ENCODE results near the gene IGFBP3. TPM values are rescaled to one million over a fixed set of nuclear protein-coding genes. Genes with fewer than 3 reads are reported as not detected.

IGFBP3 gene
- total and polyA plus RNA-seq, 2 of the 13 experiments (the other 11 are each of a cell fraction or from before 2014, with no cell fraction given): 57.5 TPM; not detected in 1

DNA sequence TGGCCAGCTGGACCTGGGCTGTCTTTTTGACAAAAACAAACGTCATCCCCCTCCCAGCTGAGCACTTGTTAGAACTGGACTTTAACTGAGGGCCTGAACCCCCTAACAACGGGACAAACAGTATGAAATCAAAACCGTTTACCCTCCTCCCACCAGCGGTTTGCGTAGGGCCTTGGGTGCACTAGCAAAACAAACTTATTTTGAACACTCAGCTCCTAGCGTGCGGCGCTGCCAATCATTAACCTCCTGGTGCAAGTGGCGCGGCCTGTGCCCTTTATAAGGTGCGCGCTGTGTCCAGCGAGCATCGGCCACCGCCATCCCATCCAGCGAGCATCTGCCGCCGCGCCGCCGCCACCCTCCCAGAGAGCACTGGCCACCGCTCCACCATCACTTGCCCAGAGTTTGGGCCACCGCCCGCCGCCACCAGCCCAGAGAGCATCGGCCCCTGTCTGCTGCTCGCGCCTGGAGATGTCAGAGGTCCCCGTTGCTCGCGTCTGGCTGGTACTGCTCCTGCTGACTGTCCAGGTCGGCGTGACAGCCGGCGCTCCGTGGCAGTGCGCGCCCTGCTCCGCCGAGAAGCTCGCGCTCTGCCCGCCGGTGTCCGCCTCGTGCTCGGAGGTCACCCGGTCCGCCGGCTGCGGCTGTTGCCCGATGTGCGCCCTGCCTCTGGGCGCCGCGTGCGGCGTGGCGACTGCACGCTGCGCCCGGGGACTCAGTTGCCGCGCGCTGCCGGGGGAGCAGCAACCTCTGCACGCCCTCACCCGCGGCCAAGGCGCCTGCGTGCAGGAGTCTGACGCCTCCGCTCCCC, 32.7 kb downstream of the IGFBP3 start, which contains the start of gene IGFBP1 (continued):
- TF ChIP-seq SNAI1 (CRISPR knock-in tag; IDR thresholded peaks at IDR 0.05; ENCODE audit: borderline replicate concordance) (no peak; the same call in 1 of the 2 replicates), NPAS2 (CRISPR knock-in tag; IDR thresholded peaks at IDR 0.05; ENCODE audit: borderline replicate concordance) (no peak; the same call in 1 of the 2 replicates), KAT7 (CRISPR knock-in tag; IDR thresholded peaks at IDR 0.05; ENCODE audit: borderline replicate concordance) (peak; percentile 98), ZNF558 (CRISPR knock-in tag; IDR thresholded peaks at IDR 0.05; ENCODE audit: borderline replicate concordance) (peak; percentile 91; the same call in 1 of the 2 replicates), ZNF138 (CRISPR knock-in tag; IDR thresholded peaks at IDR 0.05; ENCODE audit: low read depth) (peak; percentile 92), RELA (CRISPR knock-in tag; IDR thresholded peaks at IDR 0.05) (0 out of 2 replicates have a peak, but pooled peaks have one; percentile 34), NFIB (CRISPR knock-in tag; IDR thresholded peaks at IDR 0.05; ENCODE audit: borderline replicate concordance) (no peak), NRL (CRISPR knock-in tag; IDR thresholded peaks at IDR 0.05; ENCODE audit: borderline replicate concordance) (peak; percentile 84), NFRKB (IDR thresholded peaks at IDR 0.05) (no peak), HNRNPH1 (optimal IDR thresholded peaks at IDR 0.05; ENCODE audit: low read depth, low read length) (no peak), ZFP41 (CRISPR knock-in tag; IDR thresholded peaks at IDR 0.05; ENCODE audit: borderline replicate concordance) (peak; percentile 94), FOXA1 (IDR thresholded peaks at IDR 0.05) (no peak), FOXA1 (CRISPR knock-in tag; IDR thresholded peaks at IDR 0.05) (no peak; the same call in 1 of the 2 replicates), ZFP36 (IDR thresholded peaks at IDR 0.05; ENCODE audit: borderline replicate concordance, low read depth, low read length, partially characterized antibody) (peak; percentile 9), ZNF792 (CRISPR knock-in tag; IDR thresholded peaks at IDR 0.05) (peak; percentile 75), HOXA3 (CRISPR knock-in tag; IDR thresholded peaks at IDR 0.05) (peak; percentile 87), ATF7-NPFF (CRISPR knock-in tag; IDR thresholded peaks at IDR 0.05; ENCODE audit: low read depth) (peak; percentile 96; the same call in 1 of the 2 replicates), ZNF557 (CRISPR knock-in tag; IDR thresholded peaks at IDR 0.05) (peak; percentile 50; the same call in 1 of the 2 replicates)
- TF ChIP-seq, protein P1, sequence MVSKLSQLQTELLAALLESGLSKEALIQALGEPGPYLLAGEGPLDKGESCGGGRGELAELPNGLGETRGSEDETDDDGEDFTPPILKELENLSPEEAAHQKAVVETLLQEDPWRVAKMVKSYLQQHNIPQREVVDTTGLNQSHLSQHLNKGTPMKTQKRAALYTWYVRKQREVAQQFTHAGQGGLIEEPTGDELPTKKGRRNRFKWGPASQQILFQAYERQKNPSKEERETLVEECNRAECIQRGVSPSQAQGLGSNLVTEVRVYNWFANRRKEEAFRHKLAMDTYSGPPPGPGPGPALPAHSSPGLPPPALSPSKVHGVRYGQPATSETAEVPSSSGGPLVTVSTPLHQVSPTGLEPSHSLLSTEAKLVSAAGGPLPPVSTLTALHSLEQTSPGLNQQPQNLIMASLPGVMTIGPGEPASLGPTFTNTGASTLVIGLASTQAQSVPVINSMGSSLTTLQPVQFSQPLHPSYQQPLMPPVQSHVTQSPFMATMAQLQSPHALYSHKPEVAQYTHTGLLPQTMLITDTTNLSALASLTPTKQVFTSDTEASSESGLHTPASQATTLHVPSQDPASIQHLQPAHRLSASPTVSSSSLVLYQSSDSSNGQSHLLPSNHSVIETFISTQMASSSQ (IDR thresholded peaks at IDR 0.05; ENCODE audit: low read depth): peak; percentile 97
- TF ChIP-seq, protein P1 (CRISPR knock-in tag; IDR thresholded peaks at IDR 0.05; ENCODE audit: borderline replicate concordance): peak; percentile 98
- TF ChIP-seq, protein P2, sequence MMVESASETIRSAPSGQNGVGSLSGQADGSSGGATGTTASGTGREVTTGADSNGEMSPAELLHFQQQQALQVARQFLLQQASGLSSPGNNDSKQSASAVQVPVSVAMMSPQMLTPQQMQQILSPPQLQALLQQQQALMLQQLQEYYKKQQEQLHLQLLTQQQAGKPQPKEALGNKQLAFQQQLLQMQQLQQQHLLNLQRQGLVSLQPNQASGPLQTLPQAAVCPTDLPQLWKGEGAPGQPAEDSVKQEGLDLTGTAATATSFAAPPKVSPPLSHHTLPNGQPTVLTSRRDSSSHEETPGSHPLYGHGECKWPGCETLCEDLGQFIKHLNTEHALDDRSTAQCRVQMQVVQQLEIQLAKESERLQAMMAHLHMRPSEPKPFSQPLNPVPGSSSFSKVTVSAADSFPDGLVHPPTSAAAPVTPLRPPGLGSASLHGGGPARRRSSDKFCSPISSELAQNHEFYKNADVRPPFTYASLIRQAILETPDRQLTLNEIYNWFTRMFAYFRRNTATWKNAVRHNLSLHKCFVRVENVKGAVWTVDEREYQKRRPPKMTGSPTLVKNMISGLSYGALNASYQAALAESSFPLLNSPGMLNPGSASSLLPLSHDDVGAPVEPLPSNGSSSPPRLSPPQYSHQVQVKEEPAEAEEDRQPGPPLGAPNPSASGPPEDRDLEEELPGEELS (CRISPR knock-in tag; IDR thresholded peaks at IDR 0.05): peak; percentile 99
- TF ChIP-seq, protein P3, sequence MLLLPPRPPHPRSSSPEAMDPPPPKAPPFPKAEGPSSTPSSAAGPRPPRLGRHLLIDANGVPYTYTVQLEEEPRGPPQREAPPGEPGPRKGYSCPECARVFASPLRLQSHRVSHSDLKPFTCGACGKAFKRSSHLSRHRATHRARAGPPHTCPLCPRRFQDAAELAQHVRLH (CRISPR knock-in tag; IDR thresholded peaks at IDR 0.05; ENCODE audit: borderline replicate concordance, low read depth): no peak
- TF ChIP-seq, protein P4, sequence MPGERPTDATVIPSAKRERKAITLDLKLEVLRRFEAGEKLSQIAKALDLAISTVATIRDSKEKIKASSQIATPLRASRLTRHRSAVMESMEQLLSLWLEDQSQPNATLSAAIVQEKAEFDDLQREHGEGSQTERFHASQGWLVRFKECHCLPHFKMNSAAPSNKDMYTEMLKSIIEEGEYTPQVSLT (CRISPR knock-in tag; IDR thresholded peaks at IDR 0.05; ENCODE audit: borderline replicate concordance, low read depth): no peak

Data from HepG2 (cell line).